Brain pericyte (primary cell): ENCODE data around the gene CNOT3.

Source experiments
- DNase-seq: peaks from one replicate; pipeline ENCODE4 v3.0.0-alpha.2; 2012; ENCODE audit warnings: low read depth, low spot score

Gene CNOT3

GRCh38 chr19:54121259-54121658 lies 16.3 kb upstream of the CNOT3 start:
- no peak for DNase-seq

DNA sequence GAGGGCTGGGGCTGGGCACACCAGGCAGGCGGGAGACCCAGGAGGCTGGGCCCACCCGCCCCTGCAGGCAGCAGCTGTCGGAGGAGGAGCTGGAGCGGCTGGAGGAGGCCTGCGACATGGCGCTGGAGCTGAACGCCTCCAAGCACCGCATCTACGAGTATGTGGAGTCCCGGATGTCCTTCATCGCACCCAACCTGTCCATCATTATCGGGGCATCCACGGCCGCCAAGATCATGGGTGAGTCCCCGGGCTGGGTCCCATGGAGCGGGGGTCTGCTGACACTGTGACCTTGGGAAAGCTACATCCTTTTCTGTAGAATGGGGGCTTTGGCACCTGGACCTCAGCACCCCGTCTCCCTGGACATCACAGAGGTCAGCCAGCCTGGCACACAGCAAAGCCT lies 13.9 kb upstream of the CNOT3 start:
- DNase-seq = no peak

DNA sequence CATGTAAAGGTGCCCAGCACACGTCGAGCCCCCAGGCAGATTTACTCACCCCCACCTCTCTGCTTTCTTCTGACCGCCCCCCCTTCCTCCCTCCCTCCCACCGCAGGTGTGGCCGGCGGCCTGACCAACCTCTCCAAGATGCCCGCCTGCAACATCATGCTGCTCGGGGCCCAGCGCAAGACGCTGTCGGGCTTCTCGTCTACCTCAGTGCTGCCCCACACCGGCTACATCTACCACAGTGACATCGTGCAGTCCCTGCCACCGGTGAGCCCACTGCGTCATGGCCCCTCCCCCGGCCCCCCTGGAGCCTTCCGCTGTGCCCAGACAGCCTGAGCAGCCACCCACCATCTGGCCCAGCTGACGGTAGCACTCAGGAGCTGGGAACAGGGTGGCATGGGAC lies 13.2 kb upstream of the CNOT3 start:
- no peak for DNase-seq

GRCh38 chr19:54125713-54126112 lies 11.8 kb upstream of the CNOT3 start:
- no peak for DNase-seq

GRCh38 chr19:54127688-54128440 lies 9.7 kb upstream of the CNOT3 start:
- DNase-seq = no peak

DNA sequence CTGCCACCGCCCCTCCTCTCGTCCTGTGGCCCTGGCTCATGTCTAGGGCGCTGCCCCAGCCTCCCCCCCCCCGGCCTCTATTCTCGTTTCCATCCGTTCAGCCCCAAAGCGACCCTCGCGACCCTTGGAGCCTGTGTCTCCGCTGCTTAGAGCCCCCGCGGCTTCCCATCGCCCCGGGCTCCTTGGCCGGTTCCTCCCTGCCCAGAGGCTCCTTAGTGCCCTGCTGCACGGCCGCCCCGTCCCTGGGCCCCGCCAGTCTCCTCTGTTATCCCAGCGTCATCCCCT lies 9.2 kb upstream of the CNOT3 start:
- no peak for DNase-seq

DNA sequence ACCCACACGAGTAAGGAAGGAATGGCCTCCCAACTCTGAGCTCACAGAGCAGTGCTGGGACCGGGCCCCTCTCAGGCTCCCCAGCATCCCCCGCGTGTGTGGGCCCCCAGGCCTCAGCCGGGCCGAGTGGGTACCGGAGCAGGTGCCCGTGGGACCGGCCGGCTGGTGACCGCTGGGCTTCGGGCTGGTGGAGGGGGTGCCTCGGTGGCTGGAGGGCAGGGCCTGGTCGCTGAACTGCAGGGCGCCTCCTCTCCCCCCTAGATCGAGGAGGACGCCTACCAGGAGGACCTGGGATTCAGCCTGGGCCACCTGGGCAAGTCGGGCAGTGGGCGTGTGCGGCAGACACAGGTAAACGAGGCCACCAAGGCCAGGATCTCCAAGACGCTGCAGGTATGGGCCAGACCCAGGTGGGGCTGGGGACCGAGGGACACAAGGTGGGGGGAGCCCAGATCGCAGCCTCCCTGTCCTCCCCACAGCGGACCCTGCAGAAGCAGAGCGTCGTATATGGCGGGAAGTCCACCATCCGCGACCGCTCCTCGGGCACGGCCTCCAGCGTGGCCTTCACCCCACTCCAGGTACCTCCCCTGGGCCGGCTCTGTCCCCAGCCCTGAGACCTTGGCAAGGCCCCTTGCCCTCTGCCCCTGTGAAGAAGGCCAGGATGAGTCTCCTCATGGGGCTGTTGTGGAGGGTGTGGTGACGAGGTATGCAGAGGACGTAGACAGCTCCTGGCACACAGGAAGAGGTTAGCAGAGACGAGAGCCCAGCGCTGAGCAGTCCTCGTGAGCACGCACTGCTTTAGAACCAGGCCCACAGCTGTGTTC lies 8.6 kb upstream of the CNOT3 start:
- no peak for DNase-seq

DNA sequence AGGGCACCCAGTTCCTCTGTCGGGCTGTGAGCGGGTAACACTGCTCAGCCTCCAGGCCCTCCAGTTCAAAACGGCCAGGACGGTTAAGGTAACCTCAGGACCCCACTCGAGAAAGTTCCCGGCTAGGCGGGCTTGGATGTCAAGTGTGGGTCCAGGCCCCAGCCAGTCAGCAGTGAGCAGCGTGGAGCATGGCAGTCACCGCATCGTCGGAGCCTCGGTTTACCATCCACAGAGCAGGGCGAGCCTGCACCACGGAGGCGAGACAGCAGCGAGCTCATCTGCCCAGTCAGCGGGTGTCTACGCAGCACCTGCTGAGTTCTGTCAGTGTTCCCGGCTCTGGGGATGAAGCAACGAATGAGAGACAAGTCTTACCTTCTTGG lies 8.0 kb upstream of the CNOT3 start:
- no peak for DNase-seq

DNA sequence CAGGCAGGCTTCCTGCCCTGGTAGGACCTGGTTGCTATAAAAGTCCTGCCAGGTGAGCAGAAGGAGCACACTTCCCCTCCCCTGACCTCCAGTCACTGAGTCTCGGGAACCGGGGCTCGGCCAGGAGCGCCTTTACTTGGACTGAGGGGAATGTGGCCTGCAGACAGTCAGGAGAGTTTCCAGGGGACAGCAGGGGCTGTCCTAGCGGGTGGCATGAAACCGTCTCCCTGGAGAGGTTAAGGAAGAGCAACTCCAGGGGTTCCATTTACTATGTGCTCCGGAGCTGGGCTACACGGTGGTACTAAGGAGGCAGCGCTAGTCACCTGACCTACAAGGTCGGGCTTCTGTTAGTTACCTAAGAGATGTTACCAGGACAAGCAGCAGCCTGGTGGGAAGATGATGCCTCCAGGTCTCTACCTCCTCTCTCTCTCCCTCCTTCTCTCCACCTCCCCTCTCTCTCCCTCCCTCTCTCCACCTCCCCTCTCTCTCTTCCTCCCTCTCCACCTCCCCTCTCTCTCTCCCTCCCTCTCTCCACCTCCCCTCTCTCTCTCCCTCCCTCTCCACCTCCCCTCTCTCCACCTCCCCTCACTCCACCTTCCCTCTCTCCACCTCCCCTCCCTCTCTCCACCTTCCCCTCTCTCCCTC lies 4.1 kb upstream of the CNOT3 start:
- no peak for DNase-seq

DNA sequence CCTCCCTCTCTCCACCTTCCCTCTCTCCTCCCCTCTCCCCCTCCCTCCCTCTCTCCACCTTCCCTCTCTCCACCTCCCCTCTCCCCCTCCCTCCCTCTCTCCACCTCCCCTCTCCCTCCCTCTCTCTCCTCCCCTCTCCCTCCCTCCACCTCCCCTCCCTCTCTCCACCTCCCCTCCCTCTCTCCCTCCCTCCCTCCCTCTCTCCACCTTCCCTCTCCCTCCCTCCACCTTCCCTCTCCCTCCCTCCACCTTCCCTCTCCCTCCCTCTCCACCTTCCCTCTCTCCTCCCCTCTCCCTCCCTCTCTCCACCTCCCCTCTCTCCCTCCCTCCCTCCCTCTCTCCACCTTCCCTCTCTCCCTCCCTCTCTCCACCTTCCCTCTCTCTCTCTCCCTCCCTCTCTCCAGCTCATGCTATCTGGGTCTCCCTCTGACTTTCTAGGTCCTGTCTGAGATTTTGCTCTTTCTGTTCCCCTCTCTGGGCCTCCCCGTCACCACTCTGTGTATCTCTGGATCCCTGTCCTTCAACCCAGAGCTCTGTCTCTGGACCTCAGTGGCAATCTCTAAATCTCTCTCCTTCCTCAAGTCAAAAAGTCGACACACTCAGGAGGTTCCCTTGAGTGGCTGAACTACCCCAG lies 3.5 kb upstream of the CNOT3 start:
- no peak for DNase-seq

DNA sequence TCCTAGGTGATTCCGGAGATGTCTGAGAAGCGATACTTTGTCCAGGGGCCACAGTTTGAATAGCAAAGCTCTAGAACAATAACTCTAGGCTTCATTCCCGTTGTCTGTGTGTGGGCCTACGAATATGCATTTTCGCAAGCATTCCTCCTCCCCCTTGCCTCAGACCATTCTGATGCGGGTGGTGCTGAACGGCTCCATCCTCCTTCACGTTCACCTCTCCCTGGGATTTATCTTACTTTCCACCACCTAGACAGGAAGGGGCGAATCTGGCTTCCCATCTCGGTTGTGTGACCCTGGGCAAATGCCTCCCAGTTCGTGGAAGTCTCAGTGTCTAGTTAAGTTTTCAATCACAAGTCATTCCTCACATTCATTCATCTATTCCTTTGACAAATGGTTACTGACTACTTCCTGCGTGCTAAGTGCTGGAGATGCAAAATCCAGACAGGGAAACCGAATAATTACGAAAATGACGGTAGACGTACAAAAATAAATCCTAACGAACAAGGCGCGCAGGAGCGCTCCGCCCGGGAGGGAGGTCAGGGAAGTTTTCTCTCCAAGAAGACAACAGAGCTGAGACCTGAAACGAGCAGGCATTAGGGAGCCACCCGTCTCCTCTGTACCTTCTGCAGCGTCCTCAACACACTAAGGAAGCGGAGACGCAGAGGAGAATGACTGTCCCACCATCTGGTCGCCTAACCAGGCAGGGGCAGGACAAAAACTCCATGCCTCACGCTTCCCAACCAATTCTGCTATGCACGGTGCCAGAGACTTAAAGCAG lies 1.3 kb upstream of the CNOT3 start:
- no peak for DNase-seq

DNA sequence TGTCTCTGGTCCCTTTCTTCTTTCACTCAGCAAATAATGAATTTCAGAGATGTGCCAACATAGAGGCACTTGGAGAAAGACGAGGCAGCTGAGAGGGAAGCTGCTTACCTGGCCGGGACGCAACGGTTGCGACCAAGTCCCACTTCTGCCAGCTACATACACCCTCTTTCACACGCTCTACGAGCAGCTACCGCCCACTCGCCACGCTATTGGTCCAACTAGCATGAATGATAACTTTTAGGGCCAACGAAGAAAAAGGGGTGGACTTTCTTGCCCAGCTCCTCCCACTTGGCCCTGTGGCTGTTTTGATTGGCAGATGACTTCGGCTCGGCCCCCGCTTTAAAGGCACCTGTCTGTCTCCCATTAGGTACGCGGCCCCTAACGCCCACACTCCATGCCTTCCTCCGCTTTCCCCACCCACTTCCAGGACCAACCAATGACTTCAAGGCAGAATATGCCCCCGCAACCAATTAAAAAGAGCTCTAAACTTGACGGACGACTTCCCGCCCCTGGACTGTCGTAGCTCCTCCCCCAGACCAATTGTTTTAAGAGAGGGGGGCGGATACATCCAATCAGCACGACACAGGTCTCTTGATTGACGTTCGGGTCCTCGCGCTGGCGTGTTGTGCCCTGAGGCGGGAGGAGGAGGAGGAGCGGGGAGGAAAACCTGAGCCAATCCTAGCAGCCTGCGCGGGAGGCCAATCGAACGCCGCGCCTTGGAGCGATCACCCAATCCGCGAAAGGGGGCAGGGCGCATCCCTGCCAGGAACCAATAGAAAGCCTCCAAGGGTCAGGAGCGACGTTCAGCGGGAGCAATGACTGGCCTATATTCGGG lies 481 bp upstream of the CNOT3 start:
- peak; percentile 100 for DNase-seq

- DNase-seq = no peak
Measured at GRCh38 chr19:54138489-54139256, 1.1 kb downstream of the CNOT3 start.

DNA sequence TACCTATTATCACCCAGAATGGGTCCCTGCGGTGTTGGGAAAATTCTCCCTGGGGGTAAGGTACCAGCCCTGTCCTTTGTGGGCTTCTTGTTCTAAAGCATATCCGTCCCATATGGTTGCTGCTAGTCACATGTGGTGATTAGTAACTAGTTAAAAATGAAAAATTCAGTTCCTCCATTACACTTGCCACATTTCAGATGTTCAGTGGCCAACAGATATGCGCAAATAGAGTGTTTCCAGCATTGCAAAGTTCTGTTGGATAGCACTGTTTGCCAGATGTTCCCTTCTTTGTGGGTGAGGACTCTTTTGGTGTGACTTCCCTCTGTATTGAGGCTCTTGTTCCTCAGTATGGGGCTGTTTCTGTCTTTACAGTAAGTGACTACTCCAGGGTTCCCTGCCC lies 3.8 kb downstream of the CNOT3 start:
- no peak for DNase-seq

GRCh38 chr19:54142166-54142780 lies 4.7 kb downstream of the CNOT3 start:
- DNase-seq = no peak

- no peak for DNase-seq
Measured at GRCh38 chr19:54145541-54146158, 8.1 kb downstream of the CNOT3 start.

DNA sequence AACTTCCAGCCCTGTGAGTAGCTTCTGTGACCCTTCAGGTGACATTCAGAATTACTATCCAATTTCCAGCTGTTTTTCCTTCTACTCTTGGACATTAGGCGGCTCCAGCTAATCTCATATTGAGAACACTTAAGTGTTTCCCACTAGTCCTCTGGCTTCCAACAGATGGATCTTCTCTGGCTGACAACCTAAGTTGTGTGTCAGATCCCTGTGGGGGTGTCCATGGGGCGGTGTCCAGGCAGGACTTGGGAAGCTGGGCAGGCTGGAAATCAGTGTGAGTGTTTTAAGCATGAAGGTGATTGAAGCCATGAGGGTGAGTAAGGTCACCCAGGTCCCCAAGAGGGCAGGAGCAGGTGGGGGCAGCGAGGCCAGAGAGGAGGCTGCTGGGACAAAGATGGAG lies 10.1 kb downstream of the CNOT3 start:
- no peak for DNase-seq

DNA sequence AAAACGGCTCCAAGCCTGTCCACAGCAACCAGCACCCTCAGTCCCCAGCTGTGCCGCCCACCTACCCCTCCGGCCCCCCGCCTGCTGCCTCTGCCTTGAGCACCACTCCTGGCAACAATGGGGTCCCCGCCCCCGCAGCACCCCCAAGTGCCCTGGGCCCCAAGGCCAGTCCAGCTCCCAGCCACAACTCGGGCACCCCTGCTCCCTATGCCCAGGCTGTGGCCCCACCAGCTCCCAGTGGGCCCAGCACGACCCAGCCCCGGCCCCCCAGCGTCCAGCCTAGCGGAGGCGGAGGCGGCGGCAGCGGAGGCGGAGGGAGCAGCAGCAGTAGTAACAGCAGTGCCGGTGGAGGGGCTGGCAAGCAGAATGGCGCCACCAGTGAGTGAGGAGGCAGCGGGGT lies 10.6 kb downstream of the CNOT3 start:
- no peak for DNase-seq
